Measurements from ENCODE around the gene CDKN2AIPNL.
"Not testable (repeated sequence)": the region's sequence is repeated elsewhere in the genome, so short reads cannot be mapped to it uniquely, and the experiment has no call there.

CDKN2AIPNL gene

GRCh38 chr5:134437847-134438581 lies 26.3 kb upstream of the CDKN2AIPNL start:
- DNase-seq = no peak

- DNase-seq = no peak
Measured at GRCh38 chr5:134437340-134437846, 25.7 kb upstream of the CDKN2AIPNL start.

- peak; percentile 4 for DNase-seq
Measured at GRCh38 chr5:134436523-134437339, 25.1 kb upstream of the CDKN2AIPNL start.

GRCh38 chr5:134435560-134435959 lies 23.9 kb upstream of the CDKN2AIPNL start:
- no peak for DNase-seq

- DNase-seq = no peak
Measured at GRCh38 chr5:134432677-134433359, 21.1 kb upstream of the CDKN2AIPNL start.

GRCh38 chr5:134432174-134432573 lies 20.5 kb upstream of the CDKN2AIPNL start:
- no peak for DNase-seq

- DNase-seq = no peak
Measured at GRCh38 chr5:134430001-134430569, 18.4 kb upstream of the CDKN2AIPNL start.

GRCh38 chr5:134427540-134428041 lies 15.9 kb upstream of the CDKN2AIPNL start:
- no peak for DNase-seq

- no peak for DNase-seq
Measured at GRCh38 chr5:134426361-134426760, 14.7 kb upstream of the CDKN2AIPNL start.

GRCh38 chr5:134423376-134423775 lies 11.7 kb upstream of the CDKN2AIPNL start:
- no peak for DNase-seq

- DNase-seq = no peak
Measured at GRCh38 chr5:134422791-134423365, 11.2 kb upstream of the CDKN2AIPNL start.

GRCh38 chr5:134421038-134421437 lies 9.4 kb upstream of the CDKN2AIPNL start:
- not testable (repeated sequence) for DNase-seq

- DNase-seq = no peak
Measured at GRCh38 chr5:134420343-134420742, 8.7 kb upstream of the CDKN2AIPNL start.

GRCh38 chr5:134418958-134419357 lies 7.3 kb upstream of the CDKN2AIPNL start:
- DNase-seq = no peak

- no peak for DNase-seq
Measured at GRCh38 chr5:134417707-134418106, 6.0 kb upstream of the CDKN2AIPNL start.

GRCh38 chr5:134413046-134413445 lies 1.4 kb upstream of the CDKN2AIPNL start:
- no peak for DNase-seq

- DNase-seq = no peak
Measured at GRCh38 chr5:134411228-134411545, 494 bp downstream of the CDKN2AIPNL start.

- no peak for DNase-seq
Measured at GRCh38 chr5:134410822-134411221, 859 bp downstream of the CDKN2AIPNL start.

- DNase-seq = no peak
Measured at GRCh38 chr5:134409321-134409720, 2.4 kb downstream of the CDKN2AIPNL start.

- DNase-seq = no peak
Measured at GRCh38 chr5:134406390-134406789, 5.3 kb downstream of the CDKN2AIPNL start.

GRCh38 chr5:134403951-134404350 lies 7.7 kb downstream of the CDKN2AIPNL start:
- no peak for DNase-seq

GRCh38 chr5:134398609-134399155 lies 13.0 kb downstream of the CDKN2AIPNL start:
- no peak for DNase-seq

Measured in NCI-H1417 treated with DMSO at 0.1 percent for 48 hours (cell line).